A673 (cell line): ENCODE measurements around the gene IFRD2.

Experiments
- EZH2 ChIP-seq: fragments of 200-600 bp; sonication (generic); IDR thresholded peaks from 2 replicates; pipeline ENCODE4 v1.6.1; 2017; ENCODE audit warnings: borderline replicate concordance, low read depth, mild to moderate bottlenecking, mixed read lengths, antibody characterized with exemption, low read length; ENCODE audit not compliant: poor library complexity, severe bottlenecking
- TF ChIP-seq, protein P1 (sequence below): fragments of 300-800, 200-600 bp; sonication (generic); conservative IDR thresholded peaks from 2 replicates; pipeline ENCODE4 v1.5.1; 2017; ENCODE audit warnings: low read depth, mild to moderate bottlenecking, antibody characterized with exemption, low read length, moderate library complexity, mixed read lengths

DNA sequence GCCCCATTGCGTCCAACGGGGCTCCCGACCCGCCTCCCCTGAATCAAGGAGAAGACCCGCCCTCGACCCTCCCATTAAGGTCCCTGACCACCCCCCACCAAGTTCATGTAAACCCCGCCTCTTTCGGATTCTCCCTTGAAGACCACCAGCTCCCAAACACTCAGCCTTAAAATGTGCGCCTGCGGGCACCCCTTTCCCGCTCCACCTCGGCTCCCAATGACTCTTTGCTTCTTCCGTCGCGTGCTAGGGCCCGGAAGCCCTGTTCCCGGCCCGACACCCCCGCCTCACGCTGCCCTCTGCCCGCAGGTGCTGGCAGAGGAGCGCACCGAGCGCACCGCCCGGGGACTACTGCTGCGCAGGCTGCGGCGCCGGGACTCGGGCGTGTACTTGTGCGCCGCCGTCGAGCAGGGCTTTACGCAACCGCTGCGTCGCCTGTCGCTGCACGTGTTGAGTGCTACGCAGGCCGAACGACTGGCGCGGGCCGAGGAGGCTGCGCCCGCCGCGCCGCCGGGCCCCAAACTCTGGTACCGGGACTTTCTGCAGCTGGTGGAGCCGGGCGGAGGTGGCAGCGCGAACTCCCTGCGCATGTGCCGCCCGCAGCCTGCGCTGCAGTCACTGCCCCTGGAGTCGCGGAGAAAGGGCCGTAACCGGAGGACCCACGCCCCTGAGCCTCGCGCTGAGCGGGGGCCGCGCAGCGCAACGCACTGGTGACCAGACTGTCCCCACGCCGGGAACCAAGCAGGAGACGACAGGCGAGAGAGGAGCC lies 16.1 kb downstream of the IFRD2 start:
- TF ChIP-seq, protein P1, sequence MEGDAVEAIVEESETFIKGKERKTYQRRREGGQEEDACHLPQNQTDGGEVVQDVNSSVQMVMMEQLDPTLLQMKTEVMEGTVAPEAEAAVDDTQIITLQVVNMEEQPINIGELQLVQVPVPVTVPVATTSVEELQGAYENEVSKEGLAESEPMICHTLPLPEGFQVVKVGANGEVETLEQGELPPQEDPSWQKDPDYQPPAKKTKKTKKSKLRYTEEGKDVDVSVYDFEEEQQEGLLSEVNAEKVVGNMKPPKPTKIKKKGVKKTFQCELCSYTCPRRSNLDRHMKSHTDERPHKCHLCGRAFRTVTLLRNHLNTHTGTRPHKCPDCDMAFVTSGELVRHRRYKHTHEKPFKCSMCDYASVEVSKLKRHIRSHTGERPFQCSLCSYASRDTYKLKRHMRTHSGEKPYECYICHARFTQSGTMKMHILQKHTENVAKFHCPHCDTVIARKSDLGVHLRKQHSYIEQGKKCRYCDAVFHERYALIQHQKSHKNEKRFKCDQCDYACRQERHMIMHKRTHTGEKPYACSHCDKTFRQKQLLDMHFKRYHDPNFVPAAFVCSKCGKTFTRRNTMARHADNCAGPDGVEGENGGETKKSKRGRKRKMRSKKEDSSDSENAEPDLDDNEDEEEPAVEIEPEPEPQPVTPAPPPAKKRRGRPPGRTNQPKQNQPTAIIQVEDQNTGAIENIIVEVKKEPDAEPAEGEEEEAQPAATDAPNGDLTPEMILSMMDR, result no peak
- TF ChIP-seq EZH2, result no peak
